Gastroesophageal sphincter (tissue), 4 donors: ENCODE results near the gene VMP1. TPM values are rescaled to one million over a fixed set of nuclear protein-coding genes. Genes with fewer than 3 reads are reported as not detected.
A peak's percentile ranks its signal among the peaks of the same experiment; 100 is the strongest.
"Not testable (repeated sequence)": the region's sequence is repeated elsewhere in the genome, so short reads cannot be mapped to it uniquely, and the experiment has no call there.

ENCODE experiments used
- ATAC-seq: fragments of 150-250 bp; one replicate; pipeline ENCODE4 v1.9.1; 2016; ENCODE audit warnings: mild to moderate bottlenecking, moderate library complexity
- H3K27ac ChIP-seq, 4 donors: fragments of 200-600 bp; sonication (generic) in 3 of 4; 1 replicate in 3 of 4; 2 replicates in 1 of 4; pipeline ENCODE4 v1.5.1; 2016 to 2019
- H3K27me3 ChIP-seq: fragments of 200-600 bp; sonication (generic); one replicate; pipeline ENCODE4 v1.5.1; 2019
- H3K36me3 ChIP-seq, 2 donors: fragments of 200-600 bp; sonication (generic); one replicate each; pipeline ENCODE4 v1.5.1; 2019; ENCODE audit warnings: control low read depth in 1 of 2
- H3K4me1 ChIP-seq, 3 donors: fragments of 200-600 bp; sonication (generic); 1 replicate in 2 of 3; 2 replicates in 1 of 3; pipeline ENCODE4 v1.5.1; 2016 to 2019; ENCODE audit warnings: control low read depth in 2 of 3
- H3K4me3 ChIP-seq, 2 donors: fragments of 200-600 bp; sonication (generic); one replicate each; pipeline ENCODE4 v1.5.1; 2019; ENCODE audit warnings: mild to moderate bottlenecking in 1 of 2, moderate library complexity in 1 of 2
- H3K9me3 ChIP-seq, 3 donors: fragments of 200-600 bp; sonication (generic); one replicate each; pipeline ENCODE4 v1.5.1; 2017 to 2019; ENCODE audit warnings: control low read depth in 2 of 3
- CTCF ChIP-seq, 4 experiments: fragments of 200-600 bp in 2 of 4; fragments of 450-650 bp in 2 of 4; sonication (generic) in 1 of 4; IDR thresholded peaks; one replicate each; pipeline ENCODE4 v1.5.1; 2017 to 2019; ENCODE audit warnings: antibody characterized with exemption in 4 of 4, mild to moderate bottlenecking in 2 of 4, moderate library complexity in 2 of 4
- EP300 ChIP-seq: sonication (generic); formaldehyde crosslinking; IDR thresholded peaks from one replicate; pipeline ENCODE4 v1.6.1; 2017; ENCODE audit warnings: antibody characterized with exemption, mild to moderate bottlenecking
- POLR2A ChIP-seq, 2 donors: fragments of 450-650 bp; IDR thresholded peaks; one replicate each; pipeline ENCODE4 v1.6.1; 2017; ENCODE audit warnings: antibody characterized with exemption in 2 of 2, mild to moderate bottlenecking in 2 of 2, moderate library complexity in 1 of 2
- POLR2AphosphoS5 ChIP-seq: sonication (generic); formaldehyde crosslinking; IDR thresholded peaks from one replicate; pipeline ENCODE4 v1.6.1; 2017; ENCODE audit warnings: antibody characterized with exemption
- WGBS, 2 donors: methylation state at CpG; one replicate each; pipeline ENCODE4 v1.1.5; 2018; ENCODE audit warnings: low coverage in 1 of 2; 5-methylcytosine and 5-hydroxymethylcytosine counted together
- total RNA-seq, 4 donors: library from RNA; depleted of rRNA; stranded (reverse); fragments of >200 nt; gene quantifications; one replicate each; pipeline ENCODE4 v1.1.0, GENCODE V29; 2016

VMP1 gene
- total RNA-seq, 4 donors from 2014 or later: 50.8 to 175 (median 85.0) TPM

- Histone ChIP-seq H3K27me3 (no peaks in the 10 kb centered on the region), H3K36me3 (no peaks in the 10 kb centered on the region), H3K9me3 (no peaks in the 10 kb centered on the region), H3K4me1 (peaks cover 0 to 7% (median 0%) of the 10 kb centered on the region in 3 donors), H3K27ac (no peak overlapping the region), H3K4me3 (no peak overlapping the region)
- TF ChIP-seq CTCF (IDR thresholded peaks at IDR 0.05) (no peak), POLR2A (IDR thresholded peaks at IDR 0.05) (no peak), EP300 (no peak), POLR2AphosphoS5 (no peak)
- WGBS, 2 donors: 94% methylated on average over 6 of the region's 6 CpGs; no CpG with 5 or more reads in 1 of the 2 donors
- ATAC-seq: no peak
Observed at GRCh38 chr17:59800530-59800942, 93.1 kb downstream of the VMP1 start.

- no peaks in the 10 kb centered on the region for H3K27me3 ChIP-seq
- no peak overlapping the region for H3K4me3 ChIP-seq
- no peak for ATAC-seq
- no peak for TF ChIP-seq CTCF (IDR thresholded peaks at IDR 0.05)
- TF ChIP-seq POLR2A (IDR thresholded peaks at IDR 0.05): no peak
- no peak for TF ChIP-seq EP300
- TF ChIP-seq POLR2AphosphoS5: no peak
- no peaks in the 10 kb centered on the region for H3K9me3 ChIP-seq
- no peak overlapping the region for H3K27ac ChIP-seq
- peaks cover 0 to 8% (median 0%) of the 10 kb centered on the region in 3 donors for H3K4me1 ChIP-seq
- H3K36me3 ChIP-seq: no peaks in the 10 kb centered on the region
- WGBS, 2 donors: 94 to 97% methylated on average over 4 to 5 of the region's 5 CpGs
Observed at GRCh38 chr17:59802160-59802559, 94.7 kb downstream of the VMP1 start.

DNA sequence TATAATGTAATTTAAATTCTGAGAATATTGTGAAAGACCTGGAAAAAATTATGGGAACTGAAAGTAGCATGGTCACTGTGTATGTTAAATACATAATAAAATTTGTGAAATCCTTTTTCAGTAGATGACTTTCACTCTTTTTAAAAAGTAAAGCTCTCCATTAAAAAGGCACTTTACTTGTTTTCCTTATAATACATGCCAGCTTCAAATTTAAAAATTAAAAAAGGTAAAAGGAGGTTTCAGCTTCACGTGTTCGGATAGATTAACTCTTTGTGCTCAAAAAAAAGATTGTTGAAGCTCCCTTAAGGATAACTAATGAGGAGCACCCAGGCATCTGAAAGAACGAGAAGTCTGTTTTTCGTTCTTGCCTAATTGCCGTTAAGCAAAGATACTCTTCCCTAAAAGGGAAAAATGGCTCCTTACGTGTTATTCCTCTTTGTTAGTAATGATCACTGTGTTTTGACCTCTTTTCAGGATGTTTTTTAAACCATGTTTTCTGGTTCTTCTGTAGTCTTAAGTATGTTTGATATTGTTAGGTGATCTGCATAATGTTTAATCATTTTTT is 97.5 kb downstream of the VMP1 start:
- Histone ChIP-seq H3K4me3 (peak overlapping the region; percentile 18 to 42), H3K27ac (peak overlapping the region in 3 of 4 donors; percentile 26 to 64 (median 35)), H3K27me3 (no peaks in the 10 kb centered on the region), H3K36me3 (no peaks in the 10 kb centered on the region), H3K9me3 (no peaks in the 10 kb centered on the region), H3K4me1 (peaks cover 0 to 23% (median 0%) of the 10 kb centered on the region in 3 donors)
- WGBS, 2 donors: 44 to 53% methylated on average over 6 of the region's 6 CpGs
- no peak for ATAC-seq
- TF ChIP-seq POLR2A (IDR thresholded peaks at IDR 0.05) (no peak), CTCF (IDR thresholded peaks at IDR 0.05) (no peak), EP300 (no peak), POLR2AphosphoS5 (no peak)

GRCh38 chr17:59806322-59806721 is 98.9 kb downstream of the VMP1 start:
- H3K9me3 ChIP-seq, H3K36me3 ChIP-seq, ATAC-seq, H3K4me3 ChIP-seq, H3K27me3 ChIP-seq: not testable (repeated sequence)
- Histone ChIP-seq H3K4me1 (peaks cover 0 to 23% (median 0%) of the 10 kb centered on the region in 3 donors), H3K27ac (peak overlapping the region in 1 of 4 donors; percentile 35)
- WGBS, 2 donors: 91 to 95% methylated on average over 5 to 6 of the region's 6 CpGs

- H3K27ac ChIP-seq: peak overlapping the region; percentile 29 to 62 (median 58)
- ATAC-seq: no peak
- no peak overlapping the region for H3K4me3 ChIP-seq
- H3K36me3 ChIP-seq: peaks cover 0 to 23% of the 10 kb centered on the region in 2 donors
- no peaks in the 10 kb centered on the region for H3K27me3 ChIP-seq
- H3K4me1 ChIP-seq: peaks cover 0 to 23% (median 0%) of the 10 kb centered on the region in 3 donors
- H3K9me3 ChIP-seq: no peaks in the 10 kb centered on the region
- TF ChIP-seq POLR2A (IDR thresholded peaks at IDR 0.05) (no peak), POLR2AphosphoS5 (peak; percentile 23)
- WGBS, 2 donors: 45 to 55% methylated on average over 4 of the region's 4 CpGs
Observed at GRCh38 chr17:59807892-59808509, 100.5 kb downstream of the VMP1 start.

- Histone ChIP-seq H3K4me1 (peaks cover 0 to 17% (median 0%) of the 10 kb centered on the region in 3 donors), H3K4me3 (no peak overlapping the region), H3K9me3 (no peaks in the 10 kb centered on the region), H3K27ac (no peak overlapping the region), H3K27me3 (no peaks in the 10 kb centered on the region), H3K36me3 (peaks cover 0 to 27% of the 10 kb centered on the region in 2 donors)
- no peak for ATAC-seq
- TF ChIP-seq CTCF (IDR thresholded peaks at IDR 0.05): no peak
- TF ChIP-seq POLR2AphosphoS5: no peak
- TF ChIP-seq POLR2A (IDR thresholded peaks at IDR 0.05): no peak
- TF ChIP-seq EP300: no peak
- 75 to 88% methylated on average over 1 of the region's 1 CpG for WGBS, 2 donors
Observed at GRCh38 chr17:59810894-59811153, 103.4 kb downstream of the VMP1 start.
